NCI-H1930 (cell line): ENCODE results near the gene UTS2B.

Experiments used
- DNase-seq, 2 experiments: peaks; one replicate each; lab custom pipeline; 2025; lab: John Stamatoyannopoulos, UW

Gene UTS2B

DNA sequence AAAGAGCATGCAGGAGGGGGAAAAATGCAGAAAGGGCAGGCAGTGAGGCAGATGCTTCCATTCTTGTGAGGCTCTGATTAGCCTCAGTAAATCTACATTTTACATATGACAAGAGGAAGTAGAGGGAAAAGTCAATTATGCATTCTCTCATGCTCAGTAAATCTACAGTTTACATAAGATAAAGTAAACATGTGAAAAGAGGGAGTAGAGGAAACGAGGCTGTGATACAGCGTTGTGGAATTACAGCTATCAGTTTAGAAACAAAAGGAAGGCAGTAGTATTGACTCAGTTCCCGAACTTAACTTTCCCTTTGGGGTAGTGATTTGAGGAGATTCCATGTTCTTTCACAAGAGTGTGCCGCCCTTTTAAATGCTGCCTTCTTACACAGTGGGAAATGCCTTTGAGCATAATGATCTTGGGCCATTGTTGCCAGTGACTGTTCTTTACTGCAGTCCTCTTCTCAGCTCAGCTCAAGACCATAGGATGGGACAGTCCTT lies 92.0 kb downstream of the UTS2B start:
- no peak for DNase-seq

DNA sequence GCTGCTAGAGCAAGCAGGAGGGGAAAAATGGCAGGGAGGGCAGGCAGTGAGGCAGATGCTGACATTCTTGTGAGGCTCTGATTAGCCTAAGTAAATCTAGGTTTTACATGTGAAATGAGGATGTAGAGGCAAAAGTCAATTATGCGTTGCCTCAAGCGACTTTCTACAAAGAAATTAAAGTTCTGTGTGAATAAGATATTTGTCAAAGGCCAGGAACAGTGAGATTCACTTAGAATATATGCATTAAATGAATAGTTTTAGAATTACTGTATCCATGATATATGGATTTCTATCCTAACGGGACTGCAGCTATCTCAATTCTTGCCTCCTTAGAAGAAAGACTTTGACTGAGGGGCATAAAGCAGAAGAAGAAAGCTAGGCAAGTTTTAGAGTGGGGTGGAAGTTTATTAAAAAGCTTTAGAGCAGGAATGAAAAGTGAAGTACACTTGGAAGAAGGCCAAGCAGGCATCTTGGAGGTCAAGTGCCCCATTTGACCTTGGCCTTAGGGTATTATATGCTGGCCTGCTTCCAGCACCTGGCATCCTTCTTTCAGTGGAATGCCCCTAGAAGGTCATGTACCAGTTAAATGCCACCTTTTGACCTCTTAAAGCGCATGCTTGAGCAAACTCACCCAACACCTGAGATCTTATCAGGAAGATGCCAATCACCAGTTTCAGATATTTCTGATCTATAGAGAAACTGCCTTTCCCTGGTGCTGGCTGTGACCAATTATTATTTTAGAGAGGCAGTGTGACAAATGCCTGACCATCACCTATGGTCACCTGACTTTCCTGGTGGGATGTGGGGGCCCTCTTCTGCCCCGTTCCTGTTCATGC lies 93.1 kb downstream of the UTS2B start:
- DNase-seq: no peak

DNA sequence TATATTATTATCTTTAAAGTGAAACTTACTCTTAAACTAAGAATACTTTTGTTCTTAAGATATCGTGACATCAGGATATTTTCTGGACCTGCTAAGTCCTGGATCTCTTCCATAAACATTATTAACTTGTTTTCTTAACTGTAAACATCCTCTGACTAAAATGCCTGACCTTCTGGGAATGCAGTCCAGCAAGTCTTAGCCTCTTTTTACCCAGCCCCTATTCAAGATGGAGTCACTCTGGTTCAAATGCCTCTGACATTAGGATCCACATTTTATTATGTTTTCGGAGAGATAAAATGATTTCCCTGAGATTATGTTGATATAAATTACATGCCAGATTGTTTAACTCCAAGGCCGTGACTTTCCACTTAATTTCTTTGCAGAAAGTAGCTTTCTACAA lies 93.7 kb downstream of the UTS2B start:
- DNase-seq: no peak

DNA sequence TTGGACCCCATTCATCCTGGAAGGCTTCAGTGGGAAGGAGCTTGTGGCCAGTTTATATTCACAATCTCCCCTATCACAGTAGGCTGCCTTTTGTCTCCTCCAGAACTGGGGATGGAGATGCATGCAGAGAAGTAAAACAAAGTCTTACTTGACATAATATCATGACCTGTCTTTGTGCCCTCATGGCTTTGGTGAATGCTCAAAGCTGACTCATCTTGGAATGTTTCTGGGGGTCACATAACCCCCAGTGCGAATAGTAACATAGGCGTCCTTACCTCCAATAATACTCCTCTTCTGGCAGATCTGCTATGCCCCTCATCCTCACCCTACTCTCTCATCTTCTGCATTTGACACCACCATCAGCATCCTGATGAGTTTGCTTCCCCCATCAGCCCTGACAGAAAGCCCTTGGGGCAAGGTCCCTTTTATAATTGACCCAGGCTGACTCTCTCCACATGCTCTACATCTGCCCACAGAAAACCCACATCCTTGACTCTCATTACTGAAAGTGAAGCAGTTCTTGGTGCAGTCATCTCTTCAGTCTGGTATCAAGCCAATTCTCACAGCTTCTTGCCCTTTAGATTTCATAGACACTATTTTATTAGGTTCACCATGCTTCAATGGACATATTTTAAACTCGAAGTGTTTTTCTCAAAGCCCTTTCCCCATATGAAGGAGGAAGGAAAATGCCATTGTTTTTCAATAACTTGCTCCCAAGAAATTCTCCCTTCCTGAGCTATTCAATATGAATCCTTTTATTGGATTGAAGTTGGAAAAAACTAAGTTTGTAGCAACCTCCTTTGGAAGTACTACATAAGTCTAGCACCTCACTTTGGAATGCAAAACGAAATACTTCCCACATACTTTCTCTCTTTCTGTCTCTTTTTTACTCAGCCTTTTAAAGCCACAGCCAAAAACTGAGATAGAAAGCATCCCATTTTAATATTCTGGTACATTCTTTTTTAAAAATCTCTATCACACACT lies 94.7 kb downstream of the UTS2B start:
- DNase-seq: no peak

DNA sequence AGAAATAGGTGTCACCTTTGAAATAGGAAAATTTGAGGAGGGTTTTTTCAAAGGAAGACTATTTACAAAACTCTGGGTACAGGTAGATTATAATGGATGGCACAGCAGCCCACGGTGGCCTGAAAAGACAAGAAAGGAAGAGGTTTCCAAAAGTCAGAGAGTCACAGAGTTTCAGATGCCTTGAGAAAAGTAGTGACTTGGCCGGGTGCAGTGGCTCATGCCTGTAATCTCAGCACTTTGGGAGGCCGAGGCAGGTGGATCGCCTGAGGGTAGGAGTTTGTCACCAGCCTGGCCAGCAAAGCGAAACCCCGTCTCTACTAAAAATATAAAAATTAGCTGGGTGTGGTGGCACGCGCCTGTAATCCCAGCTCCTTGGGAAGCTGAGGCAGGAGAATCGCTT lies 96.1 kb downstream of the UTS2B start:
- DNase-seq: no peak

DNA sequence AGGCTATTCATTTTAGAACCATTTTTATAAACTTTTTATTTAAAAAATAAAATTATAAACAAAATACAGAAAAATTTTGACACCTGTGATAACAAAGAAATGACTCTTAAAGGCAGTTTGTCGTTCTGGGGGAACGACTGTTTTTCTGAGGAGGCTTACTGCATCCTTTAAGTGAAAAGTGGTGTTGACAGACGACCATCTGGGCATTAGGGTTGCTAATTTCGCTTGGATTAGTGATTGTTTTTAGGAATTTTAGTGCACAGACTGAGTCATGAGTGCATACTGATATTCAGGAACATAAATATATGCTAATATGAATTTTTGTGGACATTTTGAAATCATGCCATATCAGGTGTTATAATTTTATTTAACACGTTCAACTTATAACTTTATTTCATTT lies 102.8 kb downstream of the UTS2B start:
- DNase-seq: no peak

DNA sequence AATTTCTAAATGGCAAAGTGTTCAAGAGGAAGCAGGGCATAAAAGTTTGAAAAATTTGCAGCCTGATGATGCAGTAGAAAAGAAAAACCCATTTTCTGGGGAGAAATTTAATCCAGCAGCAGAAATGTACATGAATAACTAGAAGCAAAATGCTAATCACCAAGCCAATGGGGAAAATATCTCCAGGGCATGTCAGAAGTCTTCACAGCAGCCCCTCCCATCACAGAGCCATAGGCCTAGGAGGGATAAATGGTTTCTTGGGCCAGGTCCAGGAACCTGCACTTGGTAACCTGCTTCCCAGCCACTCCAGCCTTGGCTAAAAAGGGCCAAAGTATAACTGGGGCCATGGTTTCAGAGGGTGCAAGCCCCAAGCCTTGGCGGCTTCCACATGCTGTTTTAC lies 108.7 kb downstream of the UTS2B start:
- no peak for DNase-seq

DNA sequence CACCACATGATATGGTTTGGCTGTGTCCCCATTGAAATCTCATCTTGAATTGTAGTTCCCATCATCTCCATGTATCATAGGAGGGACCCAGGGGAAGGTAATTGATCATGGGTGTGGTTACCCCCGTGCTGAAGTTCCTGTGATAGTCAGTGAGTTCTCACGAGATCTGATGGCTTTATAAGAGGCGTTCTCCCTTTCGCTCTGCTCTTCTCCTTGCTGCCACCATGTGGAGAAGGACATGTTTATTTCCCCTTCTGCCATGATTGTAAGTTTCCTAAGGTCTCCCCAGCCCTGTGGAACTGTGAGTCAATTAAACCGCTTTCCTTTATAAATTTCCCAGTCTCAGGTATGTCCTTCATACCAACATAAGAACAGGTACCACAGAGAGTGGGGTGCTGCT lies 109.4 kb downstream of the UTS2B start:
- no peak for DNase-seq

DNA sequence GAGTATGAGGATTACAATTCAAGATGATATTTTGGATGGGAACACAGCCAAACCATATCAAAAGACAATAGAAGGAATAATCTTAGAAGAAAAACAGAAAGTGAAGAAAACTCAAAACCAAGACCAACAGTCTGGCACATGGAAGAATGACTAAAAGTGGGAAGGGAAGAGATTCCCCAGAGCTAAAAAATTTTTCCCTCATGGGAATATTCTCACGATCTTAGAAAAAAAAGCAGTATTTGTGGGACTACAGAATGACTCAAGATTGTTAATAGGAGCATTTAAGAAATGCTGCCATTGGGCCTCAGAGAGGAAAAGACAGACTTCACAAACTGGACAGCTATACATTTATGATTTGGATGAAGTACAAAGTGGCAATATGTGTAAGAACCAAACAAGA lies 113.0 kb downstream of the UTS2B start:
- DNase-seq: no peak
